Activated B cell treated with CpG ODN at 0.5 μM for 24 hours (primary cell): ENCODE measurements around the gene UBLCP1. TPM values are rescaled to one million over a fixed set of nuclear protein-coding genes. Genes with fewer than 3 reads are reported as not detected.

Experiments used
- ATAC-seq: fragments of 200-7000 bp; cut with Tn5 transposase; one replicate; pipeline ENCODE4 v1.10.0; 2021; ENCODE audit warnings: low read depth, mild to moderate bottlenecking, moderate library complexity
- CTCF ChIA-PET: fragments of 350-600 bp; sonication (Branson Sonifier 250); formaldehyde crosslinking; loops from one replicate; lab custom pipeline; 2021; ENCODE audit warnings: antibody characterized with exemption; lab: Charles Lee
- POLR2A ChIA-PET: fragments of 350-600 bp; sonication (Branson Sonifier 250); formaldehyde crosslinking; loops from one replicate; lab custom pipeline; 2021; ENCODE audit warnings: antibody characterized with exemption; lab: Charles Lee
- DNase-seq: peaks from one replicate; pipeline ENCODE4 v3.0.0; 2022
- H3K27ac Mint-ChIP-seq: one replicate; pipeline ENCODE4 v1.8.0; 2020; ENCODE audit warnings: mixed read lengths
- H3K27me3 Mint-ChIP-seq: one replicate; pipeline ENCODE4 v1.8.0; 2021; ENCODE audit warnings: mixed read lengths
- H3K36me3 Mint-ChIP-seq: one replicate; pipeline ENCODE4 v1.8.0; 2021; ENCODE audit warnings: low read depth, mixed read lengths
- H3K4me1 Mint-ChIP-seq: one replicate; pipeline ENCODE4 v1.8.0; 2021; ENCODE audit warnings: mixed read lengths
- H3K4me3 Mint-ChIP-seq: one replicate; pipeline ENCODE4 v1.8.0; 2020; ENCODE audit warnings: mild to moderate bottlenecking, mixed read lengths
- H3K9me3 Mint-ChIP-seq: one replicate; pipeline ENCODE4 v1.8.0; 2020; ENCODE audit warnings: mixed read lengths
- intact Hi-C: fragments of 100-400 bp; cut with micrococcal nuclease; formaldehyde crosslinking; loops from one replicate; pipeline ENCODE4 v1.15.1; 2024
- total RNA-seq: library from RNA; stranded (reverse); gene quantifications from 2 replicates; pipeline ENCODE4 v1.2.3, GENCODE V29; 2022
- TF ChIP-seq, protein P1 (sequence below): fragments of 200-600 bp; IDR thresholded peaks from one replicate; pipeline ENCODE4 v1.8.0; 2022; ENCODE audit warnings: antibody characterized with exemption, mild to moderate bottlenecking

UBLCP1 gene
- total RNA-seq, 1 donor from 2014 or later: 44.8 TPM

DNA sequence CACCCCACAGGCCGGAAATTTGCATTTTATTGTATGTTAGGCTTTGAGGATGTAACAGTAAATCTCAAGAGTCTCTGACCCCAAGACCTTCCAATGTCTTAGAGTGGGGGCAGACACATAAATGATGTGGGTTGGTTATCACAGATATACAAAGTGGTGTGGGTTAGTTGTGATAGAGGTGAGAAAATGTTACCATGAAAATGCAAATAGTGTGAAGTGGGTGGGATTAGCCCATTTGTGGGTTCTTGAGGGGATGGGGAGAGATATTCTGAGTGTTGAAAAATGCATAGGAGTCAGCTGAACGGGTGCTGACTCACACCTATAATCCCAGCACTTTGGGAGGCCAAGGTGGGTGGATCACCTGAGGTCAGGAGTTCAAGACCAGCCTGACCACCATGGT is 45.9 kb upstream of the UBLCP1 start:
- no peak overlapping the region for H3K27ac Mint-ChIP-seq
- ChIA-PET CTCF (interaction anchor here (1.1 kb wide), 1 partner anchor 60 kb away, joined by 3 read pairs; no protein-coding TSS in a partner anchor), POLR2A (no interaction called here)
- ATAC-seq: no peak
- intact Hi-C loops: no loop called here
- no peak for DNase-seq
- TF ChIP-seq, protein P1, sequence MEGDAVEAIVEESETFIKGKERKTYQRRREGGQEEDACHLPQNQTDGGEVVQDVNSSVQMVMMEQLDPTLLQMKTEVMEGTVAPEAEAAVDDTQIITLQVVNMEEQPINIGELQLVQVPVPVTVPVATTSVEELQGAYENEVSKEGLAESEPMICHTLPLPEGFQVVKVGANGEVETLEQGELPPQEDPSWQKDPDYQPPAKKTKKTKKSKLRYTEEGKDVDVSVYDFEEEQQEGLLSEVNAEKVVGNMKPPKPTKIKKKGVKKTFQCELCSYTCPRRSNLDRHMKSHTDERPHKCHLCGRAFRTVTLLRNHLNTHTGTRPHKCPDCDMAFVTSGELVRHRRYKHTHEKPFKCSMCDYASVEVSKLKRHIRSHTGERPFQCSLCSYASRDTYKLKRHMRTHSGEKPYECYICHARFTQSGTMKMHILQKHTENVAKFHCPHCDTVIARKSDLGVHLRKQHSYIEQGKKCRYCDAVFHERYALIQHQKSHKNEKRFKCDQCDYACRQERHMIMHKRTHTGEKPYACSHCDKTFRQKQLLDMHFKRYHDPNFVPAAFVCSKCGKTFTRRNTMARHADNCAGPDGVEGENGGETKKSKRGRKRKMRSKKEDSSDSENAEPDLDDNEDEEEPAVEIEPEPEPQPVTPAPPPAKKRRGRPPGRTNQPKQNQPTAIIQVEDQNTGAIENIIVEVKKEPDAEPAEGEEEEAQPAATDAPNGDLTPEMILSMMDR: no peak
- H3K4me1 Mint-ChIP-seq: peaks cover 2% of the 10 kb centered on the region
- no peaks in the 10 kb centered on the region for H3K27me3 Mint-ChIP-seq
- no peaks in the 10 kb centered on the region for H3K9me3 Mint-ChIP-seq
- no peak overlapping the region for H3K4me3 Mint-ChIP-seq
- no peaks in the 10 kb centered on the region for H3K36me3 Mint-ChIP-seq

DNA sequence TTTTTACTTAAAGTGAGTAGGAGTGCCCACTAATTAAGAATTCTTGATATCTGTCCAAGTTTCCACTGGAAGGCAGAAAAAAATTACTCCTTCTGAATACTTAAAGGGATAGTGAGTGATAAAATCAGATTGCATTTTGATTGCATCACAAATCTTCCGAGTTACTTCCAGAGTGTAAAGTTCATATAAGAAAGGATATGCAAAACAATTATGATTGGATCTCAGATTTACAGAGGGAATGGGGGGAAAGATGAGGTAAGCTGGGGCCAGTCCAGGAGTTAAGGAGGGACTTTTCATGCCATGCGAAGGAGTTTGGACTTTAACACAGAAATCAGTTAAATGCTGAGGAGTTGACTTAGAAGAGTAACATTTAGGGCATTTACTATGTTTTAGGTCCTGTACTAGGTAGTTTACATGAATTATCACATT is 44.5 kb upstream of the UBLCP1 start:
- TF ChIP-seq, protein P1: no peak
- H3K4me3 Mint-ChIP-seq: no peak overlapping the region
- intact Hi-C loops: no loop called here
- H3K27ac Mint-ChIP-seq: no peak overlapping the region
- no peaks in the 10 kb centered on the region for H3K9me3 Mint-ChIP-seq
- ATAC-seq (no peak), DNase-seq (no peak)
- no peaks in the 10 kb centered on the region for H3K4me1 Mint-ChIP-seq
- no peaks in the 10 kb centered on the region for H3K27me3 Mint-ChIP-seq
- no peaks in the 10 kb centered on the region for H3K36me3 Mint-ChIP-seq
- CTCF ChIA-PET: no interaction called here
- POLR2A ChIA-PET: no interaction called here

DNA sequence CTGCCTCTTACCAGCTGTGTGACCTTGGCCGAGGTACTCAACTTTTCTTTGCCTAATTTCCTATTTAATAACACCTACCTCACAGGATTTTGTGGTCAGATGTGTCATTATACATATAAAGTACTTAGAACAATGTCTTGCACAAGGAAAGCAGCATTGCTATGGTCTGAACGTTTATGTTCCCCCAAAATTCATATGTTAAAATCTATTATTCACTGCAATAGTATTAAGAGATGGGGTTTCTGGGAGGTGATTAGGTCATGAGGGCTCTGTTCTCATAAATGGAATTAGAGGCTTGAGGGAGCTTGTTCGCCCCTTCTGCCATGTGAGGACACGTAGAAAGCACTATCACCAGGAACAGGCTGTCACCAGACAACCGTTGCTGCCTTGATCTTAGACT is 42.9 kb upstream of the UBLCP1 start:
- no peak for ATAC-seq
- H3K36me3 Mint-ChIP-seq: no peaks in the 10 kb centered on the region
- H3K9me3 Mint-ChIP-seq: no peaks in the 10 kb centered on the region
- no peak overlapping the region for H3K27ac Mint-ChIP-seq
- no peak overlapping the region for H3K4me3 Mint-ChIP-seq
- H3K27me3 Mint-ChIP-seq: no peaks in the 10 kb centered on the region
- intact Hi-C loops: no loop called here
- H3K4me1 Mint-ChIP-seq: no peaks in the 10 kb centered on the region
- no peak for DNase-seq
- POLR2A ChIA-PET: no interaction called here
- TF ChIP-seq, protein P1: no peak
- CTCF ChIA-PET: no interaction called here

DNA sequence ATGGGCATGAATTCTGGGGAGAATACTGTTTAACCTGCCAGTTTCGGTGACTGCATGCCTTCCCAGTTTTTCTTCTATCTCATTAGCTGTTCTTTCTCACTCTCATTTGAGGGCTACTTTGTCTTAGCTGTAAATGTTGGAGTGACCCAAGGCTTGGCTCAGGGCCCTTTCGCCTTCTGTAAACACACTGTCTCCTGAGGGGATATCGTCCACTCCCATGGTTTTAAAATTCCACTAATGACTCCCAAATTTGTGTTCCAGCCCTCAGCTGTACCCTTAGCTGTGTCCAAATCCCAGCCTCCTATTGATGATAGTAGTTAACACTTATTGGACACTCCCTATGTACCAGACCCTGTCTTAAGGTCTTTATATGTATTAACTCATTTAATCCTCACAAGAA is 39.6 kb upstream of the UBLCP1 start:
- Mint-ChIP-seq H3K9me3 (no peaks in the 10 kb centered on the region), H3K4me1 (no peaks in the 10 kb centered on the region), H3K4me3 (no peak overlapping the region), H3K27ac (no peak overlapping the region), H3K36me3 (no peaks in the 10 kb centered on the region), H3K27me3 (no peaks in the 10 kb centered on the region)
- TF ChIP-seq, protein P1: no peak
- intact Hi-C loops: no loop called here
- ATAC-seq (no peak), DNase-seq (no peak)
- POLR2A ChIA-PET: no interaction called here
- CTCF ChIA-PET: no interaction called here

DNA sequence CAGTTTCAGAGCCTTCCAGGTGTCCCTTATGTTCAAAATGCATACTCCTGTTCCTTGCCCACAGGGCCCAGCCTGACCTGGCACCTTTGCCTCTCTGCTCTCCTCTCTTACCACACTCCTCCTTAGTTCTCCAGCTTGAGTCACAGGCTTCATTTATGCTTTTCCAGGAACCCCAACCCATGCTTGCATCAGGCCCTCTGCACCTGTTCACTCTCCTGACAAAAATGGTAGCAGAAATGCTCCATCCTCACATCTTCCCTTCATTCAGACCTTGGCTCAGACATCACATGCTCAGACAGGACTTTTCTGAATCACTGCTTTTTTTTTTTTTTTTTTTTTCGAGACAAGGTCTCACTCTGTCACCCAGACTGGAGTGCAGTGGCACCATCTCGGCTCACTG is 38.6 kb upstream of the UBLCP1 start:
- intact Hi-C loops: no loop called here
- DNase-seq: no peak
- Mint-ChIP-seq H3K27ac (no peak overlapping the region), H3K36me3 (no peaks in the 10 kb centered on the region), H3K4me1 (no peaks in the 10 kb centered on the region), H3K9me3 (no peaks in the 10 kb centered on the region), H3K27me3 (no peaks in the 10 kb centered on the region), H3K4me3 (no peak overlapping the region)
- ATAC-seq: no peak
- ChIA-PET CTCF (no interaction called here), POLR2A (interaction anchor here (0.6 kb wide), 1 partner anchor 529 kb away, joined by 3 read pairs; no protein-coding TSS in a partner anchor)
- TF ChIP-seq, protein P1: no peak
